Measurements from ENCODE around the gene PLCB4.

- TF ChIP-seq POLR2A (IDR thresholded peaks at IDR 0.05) (no peak), CTCF (IDR thresholded peaks at IDR 0.05) (no peak)
These were observed 4.1 kb downstream of the PLCB4 start for GRCh38 chr20:9072861-9073500.

Measured in adrenal gland (tissue), 5 donors.